HG03378 (cell line): ENCODE results near the gene NOTO.
A peak's percentile ranks its signal among the peaks of the same experiment; 100 is the strongest.
"Not testable (repeated sequence)": the region's sequence is repeated elsewhere in the genome, so short reads cannot be mapped to it uniquely, and the experiment has no call there.

ENCODE experiments used
- ATAC-seq: cut with Tn5 transposase; IDR thresholded peaks from one replicate; pipeline ENCODE4 v1.9.1; 2021; ENCODE audit warnings: mild to moderate bottlenecking, moderate library complexity; ENCODE audit not compliant: unreplicated experiment

Gene NOTO

GRCh38 chr2:73197579-73197978, 4.8 kb upstream of the NOTO start:
- no peak for ATAC-seq

- not testable (repeated sequence) for ATAC-seq
These were observed 2.1 kb upstream of the NOTO start for GRCh38 chr2:73200281-73200680.

- no peak for ATAC-seq
These were observed 794 bp downstream of the NOTO start for GRCh38 chr2:73203055-73203681.

GRCh38 chr2:73205611-73206010, 3.2 kb downstream of the NOTO start:
- ATAC-seq = no peak

- no peak for ATAC-seq
These were observed 5.9 kb downstream of the NOTO start for GRCh38 chr2:73208258-73208657.

GRCh38 chr2:73210019-73210418, 7.6 kb downstream of the NOTO start:
- ATAC-seq = no peak

GRCh38 chr2:73210696-73211095, 8.3 kb downstream of the NOTO start:
- ATAC-seq = no peak

- no peak for ATAC-seq
These were observed 9.7 kb downstream of the NOTO start for GRCh38 chr2:73212098-73212447.

- peak; percentile 59 for ATAC-seq
These were observed 10.2 kb downstream of the NOTO start for GRCh38 chr2:73212448-73213176.

- peak; percentile 89 for ATAC-seq
These were observed 12.0 kb downstream of the NOTO start, which contains the start of gene SMYD5 for GRCh38 chr2:73214120-73215035. Gene SMYD5, plus strand, starts transcription at chr2:73214245. Its CDS starts 22 bp downstream, at chr2:73214267.

- ATAC-seq = no peak
These were observed 12.9 kb downstream of the NOTO start for GRCh38 chr2:73215254-73215653.

- no peak for ATAC-seq
These were observed 14.8 kb downstream of the NOTO start for GRCh38 chr2:73217160-73217559.

GRCh38 chr2:73217826-73218225, 15.5 kb downstream of the NOTO start:
- no peak for ATAC-seq

GRCh38 chr2:73218298-73218697, 15.9 kb downstream of the NOTO start:
- no peak for ATAC-seq

GRCh38 chr2:73223821-73224220, 21.4 kb downstream of the NOTO start:
- no peak for ATAC-seq

- ATAC-seq = no peak
These were observed 23.4 kb downstream of the NOTO start for GRCh38 chr2:73225513-73226360.

- ATAC-seq = no peak
These were observed 24.7 kb downstream of the NOTO start for GRCh38 chr2:73227086-73227485.

- ATAC-seq = no peak
These were observed 26.3 kb downstream of the NOTO start for GRCh38 chr2:73228631-73229030.

GRCh38 chr2:73232403-73233153, 30.2 kb downstream of the NOTO start:
- no peak for ATAC-seq
